Vagina (tissue), 2 donors: ENCODE results near the gene ARHGAP24.

Source experiments
- POLR2A ChIP-seq, 2 donors: fragments of 450-650 bp; IDR thresholded peaks; one replicate each; pipeline ENCODE4 v1.6.1; 2017; ENCODE audit warnings: antibody characterized with exemption in 2 of 2, mild to moderate bottlenecking in 2 of 2, moderate library complexity in 2 of 2
- TF ChIP-seq, protein P1 (sequence below), 3 experiments: fragments of 450-650 bp in 2 of 3; fragments of 200-600 bp in 1 of 3; sonication (generic) in 1 of 3; IDR thresholded peaks; one replicate each; pipeline ENCODE4 v1.5.1; 2017 to 2019; ENCODE audit warnings: antibody characterized with exemption in 3 of 3, mild to moderate bottlenecking in 2 of 3, moderate library complexity in 2 of 3

DNA sequence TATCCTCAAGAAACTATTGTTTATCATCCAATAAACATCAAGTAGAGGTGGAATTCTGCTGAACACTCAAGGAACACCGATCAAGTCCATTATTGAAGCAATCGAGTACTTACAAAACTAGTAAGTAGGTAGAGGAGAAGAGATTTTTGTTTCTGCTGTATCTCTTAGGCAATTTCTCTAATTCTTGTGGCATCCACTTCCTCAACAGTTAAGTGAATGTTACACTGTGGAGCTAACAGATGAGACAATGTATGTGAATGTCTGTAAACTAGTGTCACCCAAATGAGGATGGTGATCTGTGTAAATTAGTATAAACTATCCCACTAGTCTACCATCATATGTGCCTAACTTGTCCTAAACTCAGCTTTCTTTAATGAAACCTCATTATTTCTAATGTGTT, 261.6 kb downstream of the ARHGAP24 start:
- TF ChIP-seq, protein P1, sequence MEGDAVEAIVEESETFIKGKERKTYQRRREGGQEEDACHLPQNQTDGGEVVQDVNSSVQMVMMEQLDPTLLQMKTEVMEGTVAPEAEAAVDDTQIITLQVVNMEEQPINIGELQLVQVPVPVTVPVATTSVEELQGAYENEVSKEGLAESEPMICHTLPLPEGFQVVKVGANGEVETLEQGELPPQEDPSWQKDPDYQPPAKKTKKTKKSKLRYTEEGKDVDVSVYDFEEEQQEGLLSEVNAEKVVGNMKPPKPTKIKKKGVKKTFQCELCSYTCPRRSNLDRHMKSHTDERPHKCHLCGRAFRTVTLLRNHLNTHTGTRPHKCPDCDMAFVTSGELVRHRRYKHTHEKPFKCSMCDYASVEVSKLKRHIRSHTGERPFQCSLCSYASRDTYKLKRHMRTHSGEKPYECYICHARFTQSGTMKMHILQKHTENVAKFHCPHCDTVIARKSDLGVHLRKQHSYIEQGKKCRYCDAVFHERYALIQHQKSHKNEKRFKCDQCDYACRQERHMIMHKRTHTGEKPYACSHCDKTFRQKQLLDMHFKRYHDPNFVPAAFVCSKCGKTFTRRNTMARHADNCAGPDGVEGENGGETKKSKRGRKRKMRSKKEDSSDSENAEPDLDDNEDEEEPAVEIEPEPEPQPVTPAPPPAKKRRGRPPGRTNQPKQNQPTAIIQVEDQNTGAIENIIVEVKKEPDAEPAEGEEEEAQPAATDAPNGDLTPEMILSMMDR (IDR thresholded peaks at IDR 0.05): no peak
- no peak for TF ChIP-seq POLR2A (IDR thresholded peaks at IDR 0.05)
